Liver (tissue), 9 donors: ENCODE data around the gene VSIR. TPM values are rescaled to one million over a fixed set of nuclear protein-coding genes. Genes with fewer than 3 reads are reported as not detected.
A peak's percentile ranks its signal among the peaks of the same experiment; 100 is the strongest.

Experiments used
- DNase-seq: peaks from one replicate; pipeline ENCODE4 v3.0.0-alpha.2; 2017; ENCODE audit warnings: low spot score
- H3K27ac ChIP-seq, 2 donors: one replicate each; pipeline ENCODE4 v1.7.0; 2013; ENCODE audit warnings: inconsistent platforms in 2 of 2, low read length in 2 of 2, control low read depth in 1 of 2, low read depth in 1 of 2, mild to moderate bottlenecking in 1 of 2
- H3K27me3 ChIP-seq, 4 donors: one replicate each; pipeline versions ENCODE4 v1.6.1 to v1.7.0; 2013; ENCODE audit warnings: low read length in 3 of 4, inconsistent platforms in 1 of 4, mild to moderate bottlenecking in 1 of 4, moderate library complexity in 1 of 4; ENCODE audit not compliant: control insufficient read depth in 4 of 4, insufficient read depth in 4 of 4
- H3K36me3 ChIP-seq, 4 donors: one replicate each; pipeline versions ENCODE4 v1.6.1 to v1.7.0; 2013; ENCODE audit warnings: low read length in 3 of 4, mild to moderate bottlenecking in 3 of 4, low read depth in 1 of 4, moderate library complexity in 1 of 4; ENCODE audit not compliant: control insufficient read depth in 4 of 4, insufficient read depth in 3 of 4
- H3K4me1 ChIP-seq, 4 donors: one replicate each; pipeline versions ENCODE4 v1.6.1 to v1.7.0; 2013; ENCODE audit warnings: low read length in 3 of 4, mild to moderate bottlenecking in 3 of 4, moderate library complexity in 1 of 4; ENCODE audit not compliant: control insufficient read depth in 4 of 4, insufficient read depth in 4 of 4
- H3K4me3 ChIP-seq, 3 donors: one replicate each; pipeline versions ENCODE4 v1.6.1 to v1.7.0; 2013; ENCODE audit warnings: low read length in 3 of 3, control low read depth in 1 of 3, low read depth in 1 of 3, mild to moderate bottlenecking in 1 of 3
- H3K9ac ChIP-seq, 2 donors: one replicate each; pipeline ENCODE4 v1.7.0; 2013; ENCODE audit warnings: low read length in 2 of 2, mild to moderate bottlenecking in 2 of 2, moderate library complexity in 2 of 2, control low read depth in 1 of 2, low read depth in 1 of 2
- H3K9me3 ChIP-seq, 4 donors: one replicate each; pipeline versions ENCODE4 v1.6.1 to v1.7.0; 2013; ENCODE audit warnings: low read length in 3 of 4; ENCODE audit not compliant: control insufficient read depth in 4 of 4
- ATF3 ChIP-seq: IDR thresholded peaks from 2 replicates; pipeline ENCODE4 v1.6.1; 2016; ENCODE audit warnings: antibody characterized with exemption
- EGR1 ChIP-seq, 2 donors: IDR thresholded peaks; 2 replicates each; pipeline ENCODE4 v1.6.1; 2016 to 2018; ENCODE audit warnings: antibody characterized with exemption in 2 of 2, low read depth in 2 of 2
- FOXA2 ChIP-seq: IDR thresholded peaks from 2 replicates; pipeline ENCODE4 v1.6.1; 2016; ENCODE audit warnings: antibody characterized with exemption
- GABPA ChIP-seq, 2 donors: IDR thresholded peaks in 1 of 2; conservative IDR thresholded peaks in 1 of 2; 2 replicates each; pipeline ENCODE4 v1.6.1; 2016; ENCODE audit warnings: antibody characterized with exemption in 2 of 2, mild to moderate bottlenecking in 1 of 2, moderate library complexity in 1 of 2
- HNF4G ChIP-seq: IDR thresholded peaks from 2 replicates; pipeline ENCODE4 v1.6.1; 2016; ENCODE audit warnings: antibody characterized with exemption
- JUND ChIP-seq, 2 donors: IDR thresholded peaks; 2 replicates each; pipeline ENCODE4 v1.6.1; 2016; ENCODE audit warnings: antibody characterized with exemption in 2 of 2
- MAX ChIP-seq: IDR thresholded peaks from 2 replicates; pipeline ENCODE4 v1.6.1; 2016; ENCODE audit warnings: antibody characterized with exemption
- NR2F2 ChIP-seq: IDR thresholded peaks from 2 replicates; pipeline ENCODE4 v1.6.1; 2016; ENCODE audit warnings: antibody characterized with exemption
- TAF1 ChIP-seq: conservative IDR thresholded peaks from 2 replicates; pipeline ENCODE4 v1.6.1; 2016; ENCODE audit warnings: antibody characterized with exemption, mild to moderate bottlenecking
- WGBS: extraction: QIAGEN DNeasy Blood & Tissue Kit; methylation state at CpG from one replicate; pipeline ENCODE4 v1.1.7; 2013; 5-methylcytosine and 5-hydroxymethylcytosine counted together
- polyA plus RNA-seq, 2 donors: library from polyadenylated mRNA; stranded (reverse) in 1 of 2; unstranded in 1 of 2; fragments of 200-250 nt in 1 of 2; fragments of >200 nt in 1 of 2; fragmentation: Nextera tagmentation in 1 of 2; extraction: Ambion mirVana in 1 of 2; gene quantifications; one replicate each; pipeline versions ENCODE4 v1.2.1 to v1.2.3, GENCODE V29; 2013 to 2015
- total RNA-seq, 2 donors: library from RNA; depleted of rRNA; stranded (reverse); fragments of >200 nt; gene quantifications; one replicate each; pipeline ENCODE4 v1.2.3, GENCODE V29; 2014
- donor health status: healthy.
- donor health status: healthy.
- donor health status: healthy.
- donor health status: healthy.
- donor health status: healthy.

VSIR gene
- total and polyA plus RNA-seq, 4 donors = 7.2 to 12.2 (median 10.8) TPM

- Histone ChIP-seq H3K9ac (no peak overlapping the region), H3K36me3 (peaks cover 0 to 3% (median 0%) of the 10 kb centered on the region in 4 donors), H3K27ac (peak overlapping the region; percentile 23 to 45), H3K4me1 (peaks cover 0 to 22% (median 11%) of the 10 kb centered on the region in 4 donors), H3K27me3 (no peaks in the 10 kb centered on the region), H3K4me3 (no peak overlapping the region), H3K9me3 (no peaks in the 10 kb centered on the region)
- WGBS = 86% methylated on average over 8 of the region's 8 CpGs
- TF ChIP-seq EGR1 (IDR thresholded peaks at IDR 0.05; ENCODE audit: low read depth in 2 of 2) (no peak), GABPA (IDR thresholded peaks at IDR 0.05 in 1 of 2, conservative IDR thresholded peaks at IDR 0.05 in 1 of 2) (no peak), TAF1 (no peak), NR2F2 (no peak), HNF4G (no peak)
- DNase-seq = no peak
Observed at GRCh38 chr10:71752391-71753090, 20.8 kb downstream of the VSIR start.

GRCh38 chr10:71751515-71752224 lies 21.6 kb downstream of the VSIR start:
- Histone ChIP-seq H3K4me3 (no peak overlapping the region), H3K9me3 (no peaks in the 10 kb centered on the region), H3K36me3 (peaks cover 0 to 3% (median 0%) of the 10 kb centered on the region in 4 donors), H3K4me1 (peaks cover 2 to 22% (median 12%) of the 10 kb centered on the region in 4 donors), H3K9ac (no peak overlapping the region), H3K27me3 (no peaks in the 10 kb centered on the region), H3K27ac (peak overlapping the region in 1 of 2 donors; percentile 49)
- no peak for DNase-seq
- peak; percentile 5 for TF ChIP-seq NR2F2
- no peak for TF ChIP-seq GABPA (IDR thresholded peaks at IDR 0.05 in 1 of 2, conservative IDR thresholded peaks at IDR 0.05 in 1 of 2)
- 79% methylated on average over 14 of the region's 14 CpGs for WGBS

GRCh38 chr10:71750986-71751385 lies 22.3 kb downstream of the VSIR start:
- Histone ChIP-seq H3K36me3 (peaks cover 0 to 3% (median 0%) of the 10 kb centered on the region in 4 donors), H3K27me3 (no peaks in the 10 kb centered on the region), H3K4me3 (no peak overlapping the region), H3K9me3 (no peaks in the 10 kb centered on the region), H3K27ac (peak overlapping the region; percentile 30 to 38), H3K9ac (no peak overlapping the region), H3K4me1 (peaks cover 5 to 28% (median 13%) of the 10 kb centered on the region in 4 donors)
- no peak for DNase-seq
- no peak for TF ChIP-seq JUND (IDR thresholded peaks at IDR 0.05)
- peak; percentile 7 for TF ChIP-seq NR2F2
- 92% methylated on average over 5 of the region's 5 CpGs for WGBS

- Histone ChIP-seq H3K36me3 (peaks cover 0 to 3% (median 0%) of the 10 kb centered on the region in 4 donors), H3K4me1 (peaks cover 5 to 31% (median 13%) of the 10 kb centered on the region in 4 donors), H3K9ac (no peak overlapping the region), H3K4me3 (no peak overlapping the region), H3K9me3 (no peaks in the 10 kb centered on the region), H3K27ac (peak overlapping the region; percentile 29 to 38), H3K27me3 (no peaks in the 10 kb centered on the region)
- TF ChIP-seq FOXA2 (no peak), ATF3 (no peak), MAX (no peak)
- 91% methylated on average over 15 of the region's 15 CpGs for WGBS
- no peak for DNase-seq
Observed at GRCh38 chr10:71750124-71750841, 23.0 kb downstream of the VSIR start.
